ENCODE data around the gene ABTB2.

Gene ABTB2

GRCh38 chr11:34351687-34352469, 5.9 kb downstream of the ABTB2 start:
- ChIA-PET CTCF (interaction anchor here (1.0 to 10.8 kb wide), 9 partner anchors 10 to 494 kb away, joined by 3 to 121 read pairs (median 3); no protein-coding TSS in a partner anchor), POLR2A (no interaction called here)
- TF ChIP-seq CTCF (IDR thresholded peaks at IDR 0.05; ENCODE audit: control extremely low read depth, extremely low read depth, low read depth, missing control alignments) = no peak
- DNase-seq (ENCODE audit: extremely low spot score) = peak; percentile 46

- no peak for DNase-seq (ENCODE audit: extremely low spot score)
- ChIA-PET POLR2A (no interaction called here), CTCF (interaction anchor here (0.8 to 10.8 kb wide), 10 partner anchors 10 to 493 kb away, joined by 3 to 121 read pairs (median 3); no protein-coding TSS in a partner anchor)
Observed at GRCh38 chr11:34351051-34351450, 6.8 kb downstream of the ABTB2 start.

GRCh38 chr11:34349882-34350281, 7.9 kb downstream of the ABTB2 start:
- no peak for DNase-seq (ENCODE audit: extremely low spot score)
- CTCF ChIA-PET = interaction anchor here (0.6 to 10.8 kb wide), 6 partner anchors 8 to 492 kb away, joined by 3 to 121 read pairs (median 3); partner anchors contain the start of gene ABTB2
- POLR2A ChIA-PET = no interaction called here
- no peak for TF ChIP-seq CTCF (IDR thresholded peaks at IDR 0.05; ENCODE audit: control extremely low read depth, extremely low read depth, low read depth, missing control alignments)

More at GRCh38 chr11:34351051-34351450, 6.8 kb downstream of the ABTB2 start:
- TF ChIP-seq CTCF (IDR thresholded peaks at IDR 0.05; ENCODE audit: control extremely low read depth, extremely low read depth, low read depth, missing control alignments) = no peak

- ChIA-PET POLR2A (no interaction called here), CTCF (interaction anchor here (2.0 to 10.8 kb wide), 3 partner anchors 9 to 175 kb away, joined by 8 to 121 read pairs (median 8); partner anchors contain the start of gene ABTB2)
- DNase-seq (ENCODE audit: extremely low spot score) = no peak
- no peak for TF ChIP-seq CTCF (IDR thresholded peaks at IDR 0.05; ENCODE audit: control extremely low read depth, extremely low read depth, low read depth, missing control alignments)
Observed at GRCh38 chr11:34348919-34349318, 8.9 kb downstream of the ABTB2 start.

- TF ChIP-seq CTCF (IDR thresholded peaks at IDR 0.05; ENCODE audit: control extremely low read depth, extremely low read depth, low read depth, missing control alignments) = no peak
- ChIA-PET POLR2A (no interaction called here), CTCF (interaction anchor here (0.7 to 2.8 kb wide), 4 partner anchors 14 to 167 kb away, joined by 3 to 8 read pairs (median 4); no protein-coding TSS in a partner anchor)
- DNase-seq (ENCODE audit: extremely low spot score) = no peak
Observed at GRCh38 chr11:34348096-34348495, 9.7 kb downstream of the ABTB2 start.

GRCh38 chr11:34346551-34346950, 11.3 kb downstream of the ABTB2 start:
- DNase-seq (ENCODE audit: extremely low spot score) = no peak
- no peak for TF ChIP-seq CTCF (IDR thresholded peaks at IDR 0.05; ENCODE audit: control extremely low read depth, extremely low read depth, low read depth, missing control alignments)
- CTCF ChIA-PET = interaction anchor here (0.8 to 2.8 kb wide), 9 partner anchors 10 to 489 kb away, joined by 3 to 8 read pairs (median 4); partner anchors contain the start of gene ABTB2
- POLR2A ChIA-PET = no interaction called here
